Osteoblast (primary cell): ENCODE measurements around the gene RAD51B. TPM values are rescaled to one million over a fixed set of nuclear protein-coding genes. Genes with fewer than 3 reads are reported as not detected.

ENCODE experiments used
- DNase-seq: peaks from one replicate; pipeline ENCODE4 v3.0.0; 2011; ENCODE audit warnings: low spot score, mixed read lengths; ENCODE audit not compliant: insufficient read length; ENCODE audit errors: missing footprints
- H2AFZ ChIP-seq: 2 replicates; pipeline ENCODE4 v1.6.0; 2011; ENCODE audit warnings: mild to moderate bottlenecking, low read length
- H3K27ac ChIP-seq: 2 replicates; pipeline ENCODE4 v1.5.1; 2011; ENCODE audit warnings: mild to moderate bottlenecking, low read depth, low read length, moderate library complexity
- H3K27me3 ChIP-seq: 2 replicates; pipeline ENCODE4 v1.6.0; 2012; ENCODE audit warnings: mild to moderate bottlenecking, control low read depth, inconsistent platforms, low read length, moderate library complexity; ENCODE audit not compliant: insufficient read depth
- H3K36me3 ChIP-seq: 2 replicates; pipeline ENCODE4 v1.5.1; 2011; ENCODE audit warnings: mild to moderate bottlenecking, low read length, control low read depth, moderate library complexity; ENCODE audit not compliant: insufficient read depth
- H3K4me1 ChIP-seq: 2 replicates; pipeline ENCODE4 v1.5.1; 2011; ENCODE audit warnings: mild to moderate bottlenecking, low read length, control low read depth, moderate library complexity; ENCODE audit not compliant: insufficient read depth
- H3K4me2 ChIP-seq: 2 replicates; pipeline ENCODE4 v1.6.0; 2011; ENCODE audit warnings: mild to moderate bottlenecking, low read length; ENCODE audit not compliant: insufficient read depth
- H3K4me3 ChIP-seq: fragments of 200-600 bp; sonication (generic); 3 replicates; pipeline ENCODE4 v1.5.1; 2012; ENCODE audit warnings: mild to moderate bottlenecking, low read length, inconsistent platforms; ENCODE audit not compliant: insufficient read depth
- H3K79me2 ChIP-seq: 2 replicates; pipeline ENCODE4 v1.6.0; 2012; ENCODE audit warnings: mild to moderate bottlenecking, low read length, control low read depth, inconsistent platforms; ENCODE audit not compliant: insufficient read depth
- H3K9me3 ChIP-seq: 2 replicates; pipeline ENCODE4 v1.5.1; 2011; ENCODE audit warnings: low read depth, low read length, control low read depth
- H4K20me1 ChIP-seq: 2 replicates; pipeline ENCODE4 v1.6.0; 2012; ENCODE audit warnings: mild to moderate bottlenecking, low read length, control low read depth; ENCODE audit not compliant: insufficient read depth
- total RNA-seq: library from RNA; depleted of rRNA; stranded (reverse); fragments of >200 nt; gene quantifications from 2 replicates; pipeline ENCODE4 v1.2.3, GENCODE V29; 2012
- TF ChIP-seq, protein P1 (sequence below): IDR thresholded peaks from 2 replicates; pipeline ENCODE4 v1.5.1; 2011; ENCODE audit warnings: mild to moderate bottlenecking, low read depth, low read length, moderate library complexity; ENCODE audit errors: extremely low read depth

Gene RAD51B
- total RNA-seq, 1 donor = 13.8 TPM

DNA sequence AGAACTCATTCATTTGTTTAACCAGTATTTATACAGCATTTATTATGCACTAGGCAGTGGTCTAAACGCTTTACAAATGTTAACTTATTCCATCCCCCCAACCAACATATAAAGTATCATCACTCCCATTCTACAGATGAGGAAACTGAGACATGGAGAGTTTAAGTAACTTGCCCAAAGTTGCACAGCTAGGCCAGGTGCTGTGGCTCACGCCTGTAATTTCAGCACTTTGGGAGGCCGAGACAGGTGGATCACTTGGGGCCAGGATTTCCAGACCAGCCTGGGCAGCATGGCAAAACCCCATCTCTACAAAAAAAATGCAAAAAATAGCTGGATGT, 935.4 kb downstream of the RAD51B start:
- Histone ChIP-seq H3K79me2 (no peaks in the 10 kb centered on the region), H3K4me2 (no peak overlapping the region), H2AFZ (no peak overlapping the region), H3K27ac (no peak overlapping the region), H3K27me3 (no peaks in the 10 kb centered on the region), H3K4me1 (peaks cover 8% of the 10 kb centered on the region), H3K4me3 (no peak overlapping the region), H3K9me3 (no peaks in the 10 kb centered on the region), H4K20me1 (no peaks in the 10 kb centered on the region), H3K36me3 (no peaks in the 10 kb centered on the region)
- no peak for DNase-seq
- TF ChIP-seq, protein P1, sequence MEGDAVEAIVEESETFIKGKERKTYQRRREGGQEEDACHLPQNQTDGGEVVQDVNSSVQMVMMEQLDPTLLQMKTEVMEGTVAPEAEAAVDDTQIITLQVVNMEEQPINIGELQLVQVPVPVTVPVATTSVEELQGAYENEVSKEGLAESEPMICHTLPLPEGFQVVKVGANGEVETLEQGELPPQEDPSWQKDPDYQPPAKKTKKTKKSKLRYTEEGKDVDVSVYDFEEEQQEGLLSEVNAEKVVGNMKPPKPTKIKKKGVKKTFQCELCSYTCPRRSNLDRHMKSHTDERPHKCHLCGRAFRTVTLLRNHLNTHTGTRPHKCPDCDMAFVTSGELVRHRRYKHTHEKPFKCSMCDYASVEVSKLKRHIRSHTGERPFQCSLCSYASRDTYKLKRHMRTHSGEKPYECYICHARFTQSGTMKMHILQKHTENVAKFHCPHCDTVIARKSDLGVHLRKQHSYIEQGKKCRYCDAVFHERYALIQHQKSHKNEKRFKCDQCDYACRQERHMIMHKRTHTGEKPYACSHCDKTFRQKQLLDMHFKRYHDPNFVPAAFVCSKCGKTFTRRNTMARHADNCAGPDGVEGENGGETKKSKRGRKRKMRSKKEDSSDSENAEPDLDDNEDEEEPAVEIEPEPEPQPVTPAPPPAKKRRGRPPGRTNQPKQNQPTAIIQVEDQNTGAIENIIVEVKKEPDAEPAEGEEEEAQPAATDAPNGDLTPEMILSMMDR = no peak

DNA sequence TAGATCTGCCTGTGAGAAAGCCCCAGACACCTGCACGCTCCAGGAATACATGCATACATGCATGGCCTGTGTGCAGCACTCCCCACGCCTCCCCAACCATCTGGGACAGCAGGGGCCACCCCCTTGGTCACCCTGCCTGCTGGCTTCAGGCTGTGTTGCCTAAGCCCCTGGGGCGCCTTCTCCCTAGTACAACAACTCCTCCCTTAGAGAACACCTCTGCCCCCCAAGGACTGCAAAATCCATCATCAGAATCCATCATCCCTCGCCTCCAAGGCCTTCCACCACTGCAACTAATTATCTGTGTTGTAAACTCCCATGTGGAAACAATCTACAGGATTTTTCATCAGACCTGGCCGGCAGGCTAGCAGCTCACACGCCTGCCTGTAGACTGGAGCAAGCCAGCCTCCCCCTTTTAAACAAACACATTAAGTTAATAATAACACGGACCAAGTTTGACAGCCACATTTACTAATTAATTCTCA, 936.5 kb downstream of the RAD51B start:
- H4K20me1 ChIP-seq = no peaks in the 10 kb centered on the region
- H2AFZ ChIP-seq = no peak overlapping the region
- H3K36me3 ChIP-seq = no peaks in the 10 kb centered on the region
- TF ChIP-seq, protein P1 = no peak
- H3K4me2 ChIP-seq = no peak overlapping the region
- H3K27ac ChIP-seq = no peak overlapping the region
- H3K27me3 ChIP-seq = no peaks in the 10 kb centered on the region
- DNase-seq = no peak
- peaks cover 8% of the 10 kb centered on the region for H3K4me1 ChIP-seq
- H3K79me2 ChIP-seq = no peaks in the 10 kb centered on the region
- H3K4me3 ChIP-seq = no peak overlapping the region
- H3K9me3 ChIP-seq = no peaks in the 10 kb centered on the region

GRCh38 chr14:68756734-68757133, 937.2 kb downstream of the RAD51B start:
- no peak overlapping the region for H3K4me3 ChIP-seq
- no peak overlapping the region for H2AFZ ChIP-seq
- no peaks in the 10 kb centered on the region for H3K79me2 ChIP-seq
- H3K9me3 ChIP-seq = no peaks in the 10 kb centered on the region
- TF ChIP-seq, protein P1 = no peak
- peaks cover 8% of the 10 kb centered on the region for H3K4me1 ChIP-seq
- no peak overlapping the region for H3K27ac ChIP-seq
- no peaks in the 10 kb centered on the region for H3K27me3 ChIP-seq
- no peak overlapping the region for H3K4me2 ChIP-seq
- DNase-seq = no peak
- no peaks in the 10 kb centered on the region for H3K36me3 ChIP-seq
- no peaks in the 10 kb centered on the region for H4K20me1 ChIP-seq

DNA sequence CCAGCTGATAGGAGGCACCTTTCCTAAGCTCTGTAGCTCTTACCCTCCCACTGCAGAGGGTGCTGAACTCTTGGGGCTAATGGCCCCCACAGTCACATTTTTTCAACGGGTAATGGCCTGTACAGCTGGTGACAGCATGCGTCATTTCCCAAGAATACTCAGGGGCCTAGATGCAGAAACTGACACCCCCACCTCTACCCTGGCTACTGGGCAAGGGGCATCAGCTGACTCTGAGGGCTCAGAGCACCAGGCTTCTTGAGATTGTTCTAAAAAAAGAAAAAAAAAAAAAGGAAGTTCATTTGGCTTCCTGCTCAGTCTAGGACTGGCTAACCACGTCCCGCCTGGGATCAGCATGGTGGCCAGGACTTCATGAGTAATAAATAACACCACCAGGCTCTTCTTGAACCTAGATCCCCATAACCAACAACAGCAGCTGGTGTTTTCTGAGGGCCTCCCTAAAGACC, 938.1 kb downstream of the RAD51B start:
- H3K9me3 ChIP-seq = no peaks in the 10 kb centered on the region
- H4K20me1 ChIP-seq = no peaks in the 10 kb centered on the region
- no peak overlapping the region for H2AFZ ChIP-seq
- no peaks in the 10 kb centered on the region for H3K36me3 ChIP-seq
- TF ChIP-seq, protein P1 = no peak
- H3K4me1 ChIP-seq = peaks cover 13% of the 10 kb centered on the region
- no peak overlapping the region for H3K4me3 ChIP-seq
- no peaks in the 10 kb centered on the region for H3K27me3 ChIP-seq
- H3K79me2 ChIP-seq = no peaks in the 10 kb centered on the region
- DNase-seq = no peak
- H3K4me2 ChIP-seq = no peak overlapping the region
- no peak overlapping the region for H3K27ac ChIP-seq
